ENCODE measurements around the gene RCE1.

RCE1 gene

GRCh38 chr11:66854729-66855211 lies 11.5 kb downstream of the RCE1 start:
- TF ChIP-seq CTCF (IDR thresholded peaks at IDR 0.05; ENCODE audit: low read depth, low read length), result no peak
- no peak overlapping the region for H3K4me3 ChIP-seq (ENCODE audit: low read depth, low read length)

DNA sequence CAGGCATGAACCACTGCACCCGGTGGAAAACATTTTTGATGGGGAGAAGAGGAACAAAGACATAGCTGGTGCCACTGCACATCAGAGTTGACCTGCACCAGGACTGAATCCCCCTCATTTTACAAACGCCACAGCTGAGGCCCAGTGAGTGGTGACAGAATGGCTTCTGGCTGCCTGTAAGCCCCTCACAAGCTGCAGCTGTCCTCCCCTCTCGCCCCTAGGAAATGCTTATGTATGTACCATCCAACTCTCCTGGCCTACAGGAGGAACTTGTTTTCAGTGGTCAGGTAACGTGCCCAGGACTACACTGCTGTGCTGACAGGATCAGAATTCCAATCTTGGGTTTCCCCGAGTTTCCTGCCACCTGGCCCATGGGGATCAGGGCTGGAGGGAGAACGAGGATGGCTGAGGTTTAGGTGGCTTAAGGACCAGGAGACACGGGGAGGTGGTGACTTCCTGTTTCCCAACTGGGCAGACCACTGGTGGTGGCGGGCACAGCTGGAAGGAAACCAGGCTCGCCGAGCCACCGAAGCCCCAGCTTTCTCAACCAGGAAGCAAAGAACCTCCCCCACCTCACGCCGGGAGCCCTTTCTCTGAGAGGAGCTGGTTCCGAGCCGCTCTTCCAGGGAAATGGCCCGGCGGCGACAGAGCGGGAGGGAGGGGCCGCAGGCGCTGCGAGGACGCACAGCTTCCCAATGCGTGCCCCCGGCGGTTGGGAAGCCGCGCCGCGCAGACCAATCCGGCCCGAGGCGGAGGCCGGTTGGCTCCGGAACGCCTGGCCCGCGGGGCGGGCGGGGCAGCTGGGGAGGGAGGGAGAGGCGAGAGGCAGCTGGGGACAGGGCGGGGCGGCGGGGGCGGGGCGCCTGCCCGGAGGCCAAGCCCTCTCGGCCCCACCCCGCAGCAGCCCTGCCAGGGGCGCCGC lies 12.6 kb downstream of the RCE1 start:
- peak overlapping the region; percentile 72 for H3K4me3 ChIP-seq (ENCODE audit: low read depth, low read length)
- TF ChIP-seq CTCF (IDR thresholded peaks at IDR 0.05; ENCODE audit: low read depth, low read length), result no peak

DNA sequence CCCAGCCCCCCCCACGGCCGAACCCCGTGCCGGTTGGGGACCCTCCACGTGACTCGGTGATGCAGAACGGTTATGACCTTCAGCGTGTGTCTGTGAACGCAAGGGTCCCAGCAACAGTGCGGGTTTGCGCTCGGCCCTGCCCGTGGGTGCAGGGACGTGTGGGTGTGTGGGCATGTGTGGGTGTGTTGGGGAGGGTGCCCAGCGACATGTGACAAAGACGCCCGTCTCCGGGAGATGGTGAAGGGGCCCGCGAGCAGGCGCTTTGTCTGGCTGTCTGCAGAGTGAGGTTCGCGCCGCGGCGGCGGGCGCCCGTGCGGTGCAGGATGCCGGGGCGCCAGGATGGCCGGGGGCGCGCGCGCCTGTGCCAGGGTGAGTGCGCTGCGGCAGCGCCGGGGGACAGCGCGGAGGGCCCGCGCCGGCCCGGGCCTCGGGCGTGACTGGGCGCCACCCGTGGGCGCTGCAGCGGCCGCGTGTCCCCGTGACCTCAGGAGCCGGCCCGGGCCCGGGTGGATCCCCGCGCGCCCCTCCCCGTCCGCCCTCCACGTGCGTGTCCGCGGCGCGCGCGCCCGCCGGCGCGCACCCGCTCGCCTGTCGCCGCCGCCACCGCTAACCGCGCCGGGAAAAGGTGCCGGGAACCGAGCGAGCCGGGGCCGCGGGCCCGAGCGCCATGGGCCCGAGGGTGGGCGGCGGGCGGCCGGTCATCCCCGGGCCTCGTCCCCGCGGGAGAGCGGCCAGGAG lies 13.4 kb downstream of the RCE1 start, which contains the start of gene LRFN4:
Gene LRFN4 (plus strand): TSS at position 569 of the 738 bp plus-strand sequence. CDS start 681 bp downstream, outside the sequence.
- no peak for TF ChIP-seq CTCF (IDR thresholded peaks at IDR 0.05; ENCODE audit: low read depth, low read length)
- peak within 1 kb of the TSS; percentile 72 for H3K4me3 ChIP-seq (ENCODE audit: low read depth, low read length)

GRCh38 chr11:66857234-66857926 lies 14.1 kb downstream of the RCE1 start:
- peak overlapping the region; percentile 72 for H3K4me3 ChIP-seq (ENCODE audit: low read depth, low read length)
- TF ChIP-seq CTCF (IDR thresholded peaks at IDR 0.05; ENCODE audit: low read depth, low read length), result no peak

DNA sequence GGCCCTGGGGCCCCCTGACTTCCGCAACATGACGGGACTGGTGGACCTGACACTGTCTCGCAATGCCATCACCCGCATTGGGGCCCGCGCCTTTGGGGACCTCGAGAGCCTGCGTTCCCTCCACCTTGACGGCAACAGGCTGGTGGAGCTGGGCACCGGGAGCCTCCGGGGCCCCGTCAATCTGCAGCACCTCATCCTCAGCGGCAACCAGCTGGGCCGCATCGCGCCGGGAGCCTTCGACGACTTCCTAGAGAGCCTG lies 14.6 kb downstream of the RCE1 start:
- TF ChIP-seq CTCF (IDR thresholded peaks at IDR 0.05; ENCODE audit: low read depth, low read length), result no peak
- peak overlapping the region; percentile 72 for H3K4me3 ChIP-seq (ENCODE audit: low read depth, low read length)

DNA sequence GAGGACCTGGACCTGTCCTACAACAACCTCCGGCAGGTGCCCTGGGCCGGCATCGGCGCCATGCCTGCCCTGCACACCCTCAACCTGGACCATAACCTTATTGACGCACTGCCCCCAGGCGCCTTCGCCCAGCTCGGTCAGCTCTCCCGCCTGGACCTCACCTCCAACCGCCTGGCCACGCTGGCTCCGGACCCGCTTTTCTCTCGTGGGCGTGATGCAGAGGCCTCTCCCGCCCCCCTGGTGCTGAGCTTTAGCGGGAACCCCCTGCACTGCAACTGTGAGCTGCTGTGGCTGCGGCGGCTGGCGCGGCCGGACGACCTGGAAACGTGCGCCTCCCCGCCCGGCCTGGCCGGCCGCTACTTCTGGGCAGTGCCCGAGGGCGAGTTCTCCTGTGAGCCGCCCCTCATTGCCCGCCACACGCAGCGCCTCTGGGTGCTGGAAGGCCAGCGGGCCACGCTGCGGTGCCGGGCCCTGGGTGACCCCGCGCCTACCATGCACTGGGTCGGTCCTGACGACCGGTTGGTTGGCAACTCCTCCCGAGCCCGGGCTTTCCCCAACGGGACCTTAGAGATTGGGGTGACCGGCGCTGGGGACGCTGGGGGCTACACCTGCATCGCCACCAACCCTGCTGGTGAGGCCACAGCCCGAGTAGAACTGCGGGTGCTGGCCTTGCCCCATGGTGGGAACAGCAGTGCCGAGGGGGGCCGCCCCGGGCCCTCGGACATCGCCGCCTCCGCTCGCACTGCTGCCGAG lies 15.1 kb downstream of the RCE1 start:
- H3K4me3 ChIP-seq (ENCODE audit: low read depth, low read length), result no peak overlapping the region
- no peak for TF ChIP-seq CTCF (IDR thresholded peaks at IDR 0.05; ENCODE audit: low read depth, low read length)

All from WI38 (cell line).